Kidney epithelial cell (primary cell): ENCODE data around the gene ZNF526. TPM values are rescaled to one million over a fixed set of nuclear protein-coding genes. Genes with fewer than 3 reads are reported as not detected.

Experiments
- DNase-seq: peaks from one replicate; pipeline ENCODE4 v3.0.0-alpha.2; 2010; ENCODE audit warnings: low read depth
- H3K27me3 ChIP-seq: 2 replicates; pipeline ENCODE4 v1.6.0; 2011; ENCODE audit warnings: low read length; ENCODE audit not compliant: control insufficient read depth, insufficient read depth
- H3K36me3 ChIP-seq: 2 replicates; pipeline ENCODE4 v1.5.1; 2011; ENCODE audit warnings: low read length; ENCODE audit not compliant: control insufficient read depth, insufficient read depth
- H3K4me3 ChIP-seq: 2 replicates; pipeline ENCODE4 v1.5.1; 2011; ENCODE audit warnings: low read depth, mild to moderate bottlenecking, control low read depth, low read length
- CTCF ChIP-seq: IDR thresholded peaks from 2 replicates; pipeline ENCODE4 v1.5.1; 2011; ENCODE audit warnings: mild to moderate bottlenecking, moderate library complexity, low read length, control low read depth, inconsistent platforms; ENCODE audit not compliant: insufficient read depth, poor library complexity, severe bottlenecking
- total RNA-seq: library from RNA; depleted of rRNA; stranded (reverse); fragments of >200 nt; gene quantifications from 2 replicates; pipeline ENCODE4 v1.2.3, GENCODE V29; 2015

The ZNF526 gene, protein sequence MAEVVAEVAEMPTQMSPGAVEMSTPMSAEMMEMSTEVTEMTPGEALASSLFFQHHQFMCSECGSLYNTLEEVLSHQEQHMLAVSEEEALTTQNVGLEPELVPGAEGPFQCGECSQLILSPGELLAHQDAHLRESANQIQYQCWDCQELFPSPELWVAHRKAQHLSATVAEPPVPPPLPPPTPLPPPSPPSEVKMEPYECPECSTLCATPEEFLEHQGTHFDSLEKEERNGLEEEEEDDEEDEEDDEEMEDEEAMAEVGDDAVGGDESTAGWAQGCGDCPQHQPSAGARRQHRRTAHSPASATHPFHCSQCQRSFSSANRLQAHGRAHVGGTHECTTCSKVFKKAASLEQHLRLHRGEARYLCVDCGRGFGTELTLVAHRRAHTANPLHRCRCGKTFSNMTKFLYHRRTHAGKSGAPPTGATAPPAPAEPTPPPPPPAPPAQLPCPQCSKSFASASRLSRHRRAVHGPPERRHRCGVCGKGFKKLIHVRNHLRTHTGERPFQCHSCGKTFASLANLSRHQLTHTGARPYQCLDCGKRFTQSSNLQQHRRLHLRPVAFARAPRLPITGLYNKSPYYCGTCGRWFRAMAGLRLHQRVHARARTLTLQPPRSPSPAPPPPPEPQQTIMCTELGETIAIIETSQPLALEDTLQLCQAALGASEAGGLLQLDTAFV
- total RNA-seq = 6.1 and 7.3 TPM in 2 replicates

DNA sequence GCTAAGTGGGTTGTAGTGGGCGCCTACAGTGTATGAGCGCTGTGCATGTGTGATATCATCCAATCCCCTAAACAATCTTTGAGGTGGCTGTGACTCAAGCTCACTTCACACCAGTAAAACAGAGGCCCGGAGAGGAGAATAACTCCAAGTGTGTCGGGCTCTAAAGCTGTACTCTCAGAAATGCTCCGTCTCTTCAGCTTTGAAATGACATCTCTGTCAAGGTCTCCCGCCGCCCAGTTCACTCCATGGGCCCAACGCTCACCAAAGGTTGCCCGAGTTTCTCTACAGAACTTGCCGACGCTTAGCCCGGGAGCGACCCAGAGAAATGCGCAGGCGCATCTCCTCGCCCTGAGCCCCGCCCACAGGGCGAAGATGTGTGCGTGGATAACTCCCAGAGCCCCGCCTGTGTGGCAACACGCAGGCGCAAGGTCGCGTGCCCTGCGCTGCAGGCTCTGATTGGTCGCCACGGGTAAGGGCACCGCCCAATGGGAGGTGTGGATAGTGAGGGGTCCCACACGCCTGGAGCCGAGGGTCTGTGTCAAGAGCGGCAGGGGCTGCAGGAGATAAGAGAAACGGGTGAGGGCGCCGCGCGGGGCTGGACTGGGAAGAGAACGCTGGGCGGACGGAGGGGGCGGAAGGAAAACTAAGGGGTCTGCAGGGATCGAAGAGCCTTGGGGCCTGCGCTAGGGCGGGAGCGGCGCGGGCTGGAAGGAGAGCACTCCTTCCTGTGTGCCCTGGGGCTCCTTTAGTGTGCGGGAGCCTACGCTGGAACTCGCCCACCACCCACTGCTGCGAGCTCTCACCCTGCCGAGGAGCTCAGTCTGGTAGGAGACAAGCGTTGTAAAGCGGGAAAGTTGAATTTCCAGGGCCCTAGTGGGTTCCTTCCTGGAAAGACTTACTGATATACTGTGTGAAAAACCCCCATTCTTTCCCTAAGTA lies at the start of gene ZNF526:
TSS of gene ZNF526 (plus strand) at position 501 of the 939 bp plus-strand sequence. CDS start 4,092 bp downstream, outside the sequence.
- DNase-seq = peak; percentile 92
- no peaks in the 10 kb centered on the region for H3K27me3 ChIP-seq
- no peaks in the 10 kb centered on the region for H3K36me3 ChIP-seq
- TF ChIP-seq CTCF = no peak
- peak within 1 kb of the TSS; percentile 95 for H3K4me3 ChIP-seq

- no peak for DNase-seq
- no peak overlapping the region for H3K4me3 ChIP-seq
- no peak for TF ChIP-seq CTCF
- H3K36me3 ChIP-seq = no peaks in the 10 kb centered on the region
- peaks cover 39% of the 10 kb centered on the region for H3K27me3 ChIP-seq
Observed at GRCh38 chr19:42170715-42171114, 49.4 kb upstream of the ZNF526 start.

DNA sequence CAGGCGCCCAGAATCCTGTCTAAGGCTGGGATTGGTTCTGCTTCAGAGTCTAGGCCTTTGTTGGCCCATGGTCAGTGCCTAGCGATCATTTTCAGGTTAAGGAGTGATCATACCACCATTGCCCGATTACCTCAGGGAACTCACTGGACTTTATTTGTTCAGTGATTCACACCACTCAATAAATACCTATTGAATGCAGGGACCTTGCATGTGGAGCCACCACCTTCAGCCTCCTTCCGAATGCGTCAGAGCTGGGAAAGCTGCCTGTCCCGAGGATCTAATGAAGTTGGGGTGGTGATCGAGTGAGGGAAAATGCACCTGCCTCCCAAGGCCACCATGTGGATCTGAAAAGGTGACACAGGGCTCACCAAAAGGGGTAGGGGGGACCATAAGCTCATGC lies 47.9 kb upstream of the ZNF526 start:
- H3K27me3 ChIP-seq = peaks cover 45% of the 10 kb centered on the region
- no peak for DNase-seq
- no peak overlapping the region for H3K4me3 ChIP-seq
- no peaks in the 10 kb centered on the region for H3K36me3 ChIP-seq
- TF ChIP-seq CTCF = no peak

DNA sequence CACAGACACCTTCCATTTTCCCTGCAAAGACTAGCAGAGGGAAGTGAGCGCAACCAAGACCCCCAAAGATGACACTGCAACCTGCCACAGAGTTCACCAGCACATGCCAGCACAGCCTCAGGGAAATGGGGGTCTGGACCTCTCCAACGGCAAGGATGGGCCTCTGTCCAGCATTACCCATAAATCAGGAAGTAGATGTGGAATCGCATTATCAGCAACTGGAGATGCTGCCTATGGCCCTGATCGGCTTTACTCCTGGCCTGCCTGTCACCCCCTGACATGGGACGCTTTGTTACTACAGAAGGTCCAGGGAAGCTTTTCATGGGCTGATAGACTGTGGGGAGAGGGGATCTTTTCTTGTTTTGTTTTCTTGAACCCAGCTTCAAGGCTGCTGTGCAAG lies 46.4 kb upstream of the ZNF526 start:
- no peak for TF ChIP-seq CTCF
- no peak overlapping the region for H3K4me3 ChIP-seq
- peaks cover 57% of the 10 kb centered on the region for H3K27me3 ChIP-seq

GRCh38 chr19:42174188-42174587 lies 45.9 kb upstream of the ZNF526 start:
- Histone ChIP-seq H3K4me3 (no peak overlapping the region), H3K27me3 (peaks cover 62% of the 10 kb centered on the region), H3K36me3 (no peaks in the 10 kb centered on the region)
- DNase-seq = no peak
- no peak for TF ChIP-seq CTCF

More for the DNA sequence above, 46.4 kb upstream of the ZNF526 start:
- DNase-seq = no peak
- no peaks in the 10 kb centered on the region for H3K36me3 ChIP-seq
